Measurements from ENCODE around the gene HOXA7.
A peak's percentile ranks its signal among the peaks of the same experiment; 100 is the strongest.

HOXA7 gene

DNA sequence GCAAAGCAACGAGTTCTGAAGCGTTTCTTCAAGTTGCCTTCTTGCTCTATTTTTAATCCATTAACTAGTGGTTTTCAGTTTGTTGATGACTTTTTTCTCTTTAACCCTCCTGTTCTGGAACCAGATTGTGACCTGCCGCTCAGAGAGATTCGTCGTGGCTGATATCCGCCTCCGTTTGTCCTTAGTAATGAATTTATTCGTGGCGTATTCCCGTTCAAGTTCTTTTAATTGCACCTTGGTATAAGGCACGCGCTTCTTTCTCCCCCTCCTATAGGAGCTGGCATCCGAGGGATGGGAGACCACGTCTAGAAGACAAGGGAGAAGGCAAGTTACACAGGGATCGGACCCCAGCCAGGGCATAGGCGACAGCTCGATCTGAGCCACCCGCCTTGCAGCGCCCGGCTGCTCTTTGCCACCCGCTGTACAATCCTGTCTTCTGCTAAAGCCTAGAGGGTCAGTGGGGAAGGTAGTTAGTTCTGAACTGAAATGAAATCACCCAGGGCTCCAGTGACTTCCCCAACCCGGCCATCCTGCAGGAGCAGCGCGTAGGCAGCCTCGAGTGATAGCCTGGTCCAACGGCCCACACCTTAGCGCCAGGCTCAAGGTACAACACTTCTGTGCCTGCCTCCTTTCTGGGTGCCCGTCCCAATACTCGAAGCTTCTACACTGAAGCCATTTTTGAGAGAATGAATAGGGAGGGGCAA lies 41.8 kb upstream of the HOXA7 start:
- no peak overlapping the region for H3K4me3 ChIP-seq (ENCODE audit: low read depth, low read length)
- TF ChIP-seq, protein P1, sequence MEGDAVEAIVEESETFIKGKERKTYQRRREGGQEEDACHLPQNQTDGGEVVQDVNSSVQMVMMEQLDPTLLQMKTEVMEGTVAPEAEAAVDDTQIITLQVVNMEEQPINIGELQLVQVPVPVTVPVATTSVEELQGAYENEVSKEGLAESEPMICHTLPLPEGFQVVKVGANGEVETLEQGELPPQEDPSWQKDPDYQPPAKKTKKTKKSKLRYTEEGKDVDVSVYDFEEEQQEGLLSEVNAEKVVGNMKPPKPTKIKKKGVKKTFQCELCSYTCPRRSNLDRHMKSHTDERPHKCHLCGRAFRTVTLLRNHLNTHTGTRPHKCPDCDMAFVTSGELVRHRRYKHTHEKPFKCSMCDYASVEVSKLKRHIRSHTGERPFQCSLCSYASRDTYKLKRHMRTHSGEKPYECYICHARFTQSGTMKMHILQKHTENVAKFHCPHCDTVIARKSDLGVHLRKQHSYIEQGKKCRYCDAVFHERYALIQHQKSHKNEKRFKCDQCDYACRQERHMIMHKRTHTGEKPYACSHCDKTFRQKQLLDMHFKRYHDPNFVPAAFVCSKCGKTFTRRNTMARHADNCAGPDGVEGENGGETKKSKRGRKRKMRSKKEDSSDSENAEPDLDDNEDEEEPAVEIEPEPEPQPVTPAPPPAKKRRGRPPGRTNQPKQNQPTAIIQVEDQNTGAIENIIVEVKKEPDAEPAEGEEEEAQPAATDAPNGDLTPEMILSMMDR (conservative IDR thresholded peaks at IDR 0.05; ENCODE audit: low read depth, low read length), result no peak
- DNase-seq (ENCODE audit: low read depth), result no peak

GRCh38 chr7:27197137-27198042 lies 40.9 kb upstream of the HOXA7 start:
- no peak for DNase-seq (ENCODE audit: low read depth)
- no peak overlapping the region for H3K4me3 ChIP-seq (ENCODE audit: low read depth, low read length)

GRCh38 chr7:27196287-27196767 lies 39.9 kb upstream of the HOXA7 start:
- TF ChIP-seq, protein P1 (conservative IDR thresholded peaks at IDR 0.05; ENCODE audit: low read depth, low read length), result peak; percentile 92
- peak; percentile 84 for DNase-seq (ENCODE audit: low read depth)
- no peak overlapping the region for H3K4me3 ChIP-seq (ENCODE audit: low read depth, low read length)

More at GRCh38 chr7:27197137-27198042, 40.9 kb upstream of the HOXA7 start:
- TF ChIP-seq, protein P1 (conservative IDR thresholded peaks at IDR 0.05; ENCODE audit: low read depth, low read length), result no peak

- TF ChIP-seq, protein P1 (conservative IDR thresholded peaks at IDR 0.05; ENCODE audit: low read depth, low read length), result no peak
- no peak for DNase-seq (ENCODE audit: low read depth)
- H3K4me3 ChIP-seq (ENCODE audit: low read depth, low read length), result no peak overlapping the region
Observed at GRCh38 chr7:27194686-27195379, 38.4 kb upstream of the HOXA7 start.

DNA sequence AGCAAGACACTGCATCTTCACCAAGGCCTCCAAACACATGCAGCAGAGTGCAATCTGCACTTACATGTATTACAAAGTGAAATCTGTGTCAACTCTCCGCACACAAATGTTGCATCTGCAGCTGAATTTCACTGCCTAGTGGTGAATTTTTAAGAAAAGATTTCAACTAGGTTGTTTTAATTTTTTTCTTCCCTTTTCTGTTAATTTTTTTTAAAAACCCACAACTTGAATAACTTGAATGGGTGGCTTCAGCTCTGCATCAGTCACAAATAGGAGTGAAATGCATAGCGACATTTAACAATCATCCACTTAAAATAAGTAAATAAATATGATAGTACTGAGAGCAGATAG lies 37.5 kb upstream of the HOXA7 start:
- H3K4me3 ChIP-seq (ENCODE audit: low read depth, low read length), result no peak overlapping the region
- TF ChIP-seq, protein P1 (conservative IDR thresholded peaks at IDR 0.05; ENCODE audit: low read depth, low read length), result no peak
- DNase-seq (ENCODE audit: low read depth), result no peak

DNA sequence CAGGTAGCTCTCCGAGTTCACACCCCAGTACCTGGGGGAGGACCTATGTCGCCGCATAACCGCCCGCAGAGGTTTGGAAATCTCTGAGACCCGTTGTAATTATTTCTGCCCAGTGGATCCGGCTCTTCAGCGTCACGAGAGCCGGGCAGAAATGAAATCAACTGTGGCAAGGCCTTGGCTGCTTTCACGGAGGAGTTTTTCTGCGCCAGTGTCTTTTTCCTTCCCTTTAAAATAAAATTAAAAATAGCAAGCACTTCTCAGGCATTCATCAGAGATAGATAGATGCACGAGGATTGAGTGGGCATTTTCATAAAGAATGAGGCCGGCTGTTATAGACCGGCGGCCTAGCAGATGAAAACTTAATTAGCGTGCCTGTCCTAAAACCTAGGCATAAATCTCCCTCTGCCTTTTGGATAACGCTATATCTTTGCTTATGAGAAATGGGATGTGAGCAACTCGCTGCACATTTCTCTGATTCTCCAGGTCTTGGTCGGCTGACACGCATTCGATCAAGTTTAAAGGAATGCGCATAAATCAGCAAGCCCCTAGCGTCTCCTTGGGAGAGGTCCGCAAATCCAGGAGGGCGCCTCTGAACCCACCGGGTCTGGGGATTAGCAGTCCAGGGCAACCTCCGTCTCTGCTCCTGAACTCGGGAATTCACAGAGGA lies 37.0 kb upstream of the HOXA7 start:
- H3K4me3 ChIP-seq (ENCODE audit: low read depth, low read length), result no peak overlapping the region
- DNase-seq (ENCODE audit: low read depth), result no peak
- TF ChIP-seq, protein P1 (conservative IDR thresholded peaks at IDR 0.05; ENCODE audit: low read depth, low read length), result no peak

Measured in choroid plexus epithelial cell (primary cell).